Activated naive CD4-positive, alpha-beta T cell treated with anti-CD3 and anti-CD28 coated beads for 36 hours (primary cell): Measurements from ENCODE around the gene GRID1. TPM values are rescaled to one million over a fixed set of nuclear protein-coding genes. Genes with fewer than 3 reads are reported as not detected.

Source experiments
- CTCF ChIA-PET: fragments of 350-600 bp; sonication (Branson Sonifier 250); formaldehyde crosslinking; loops from one replicate; lab custom pipeline; 2021; ENCODE audit warnings: antibody characterized with exemption; lab: Charles Lee
- DNase-seq: peaks from one replicate; pipeline ENCODE4 v3.0.0-alpha.2; 2020
- H3K27ac Mint-ChIP-seq: one replicate; pipeline ENCODE4 v1.8.0; 2021; ENCODE audit warnings: mild to moderate bottlenecking, mixed read lengths
- H3K27me3 Mint-ChIP-seq: one replicate; pipeline ENCODE4 v1.8.0; 2021; ENCODE audit warnings: low read depth, mixed read lengths
- H3K36me3 Mint-ChIP-seq: one replicate; pipeline ENCODE4 v1.8.0; 2021; ENCODE audit warnings: low read depth, mixed read lengths
- H3K4me1 Mint-ChIP-seq: one replicate; pipeline ENCODE4 v1.8.0; 2021; ENCODE audit warnings: low read depth, mixed read lengths
- H3K4me3 Mint-ChIP-seq: one replicate; pipeline ENCODE4 v1.8.0; 2021; ENCODE audit warnings: mild to moderate bottlenecking, moderate library complexity, mixed read lengths
- H3K9me3 Mint-ChIP-seq: one replicate; pipeline ENCODE4 v1.8.0; 2021; ENCODE audit warnings: mixed read lengths
- intact Hi-C: fragments of 100-400 bp; cut with micrococcal nuclease; formaldehyde crosslinking; loops from one replicate; pipeline ENCODE4 v1.15.1; 2023
- total RNA-seq, 2 experiments: library from RNA; stranded (reverse); gene quantifications; one replicate each; pipeline ENCODE4 v1.2.3, GENCODE V29; 2021

GRID1 gene
- total RNA-seq, 2 experiments from 2014 or later = not detected

DNA sequence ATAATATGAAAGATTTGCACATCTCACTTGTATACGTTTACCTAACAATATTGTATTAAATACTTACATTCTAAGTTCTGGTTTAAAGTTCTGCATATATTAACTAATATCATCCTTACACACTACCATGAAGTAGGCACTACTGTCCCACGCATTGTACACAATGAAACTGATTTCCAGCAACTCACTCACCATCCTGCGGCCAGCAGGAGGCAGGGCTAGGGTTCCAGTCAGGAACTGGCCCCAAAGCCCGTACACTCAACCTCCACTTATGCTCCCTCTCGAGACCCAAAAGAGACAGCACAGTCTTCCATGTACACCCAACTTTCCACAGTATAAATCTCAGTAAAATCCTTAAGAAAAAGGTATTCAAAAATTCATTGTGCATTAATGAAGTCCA lies 41.4 kb downstream of the GRID1 start:
- no peaks in the 10 kb centered on the region for H3K9me3 Mint-ChIP-seq

DNA sequence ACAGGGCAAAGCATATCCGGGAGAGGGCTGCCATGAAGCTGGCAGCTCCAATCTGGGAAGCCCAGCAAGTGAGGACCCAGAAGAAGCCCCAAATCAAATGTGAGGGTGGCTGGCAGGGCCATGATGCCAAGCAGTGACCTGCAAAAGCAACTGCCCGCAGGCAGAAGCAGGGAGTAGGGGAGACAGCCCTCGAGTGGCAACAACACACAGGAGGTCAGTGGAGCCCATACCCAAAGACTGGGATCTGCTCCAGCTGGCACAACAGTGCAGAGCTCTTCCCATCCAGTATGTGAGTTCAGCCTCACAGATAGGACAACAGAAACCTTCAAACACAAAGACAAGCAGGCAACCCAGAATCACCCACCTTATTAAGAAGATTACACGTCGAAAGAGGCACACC lies 45.0 kb downstream of the GRID1 start:
- CTCF ChIA-PET = no interaction called here
- Mint-ChIP-seq H3K4me1 (no peaks in the 10 kb centered on the region), H3K27ac (no peak overlapping the region), H3K4me3 (no peak overlapping the region), H3K27me3 (peaks cover 10% of the 10 kb centered on the region), H3K9me3 (no peaks in the 10 kb centered on the region), H3K36me3 (no peaks in the 10 kb centered on the region)
- intact Hi-C loops = no loop called here
- no peak for DNase-seq

More for the DNA sequence above, 41.4 kb downstream of the GRID1 start:
- DNase-seq = no peak
- intact Hi-C loops = no loop called here
- Mint-ChIP-seq H3K4me1 (no peaks in the 10 kb centered on the region), H3K36me3 (no peaks in the 10 kb centered on the region), H3K27me3 (peaks cover 4% of the 10 kb centered on the region), H3K4me3 (no peak overlapping the region), H3K27ac (no peak overlapping the region)
- CTCF ChIA-PET = no interaction called here

GRCh38 chr10:86319676-86320075 lies 46.9 kb downstream of the GRID1 start:
- Mint-ChIP-seq H3K9me3 (no peaks in the 10 kb centered on the region), H3K27me3 (peaks cover 10% of the 10 kb centered on the region), H3K4me1 (no peaks in the 10 kb centered on the region), H3K4me3 (no peak overlapping the region), H3K27ac (no peak overlapping the region), H3K36me3 (no peaks in the 10 kb centered on the region)
- CTCF ChIA-PET = no interaction called here
- intact Hi-C loops = no loop called here
- no peak for DNase-seq

DNA sequence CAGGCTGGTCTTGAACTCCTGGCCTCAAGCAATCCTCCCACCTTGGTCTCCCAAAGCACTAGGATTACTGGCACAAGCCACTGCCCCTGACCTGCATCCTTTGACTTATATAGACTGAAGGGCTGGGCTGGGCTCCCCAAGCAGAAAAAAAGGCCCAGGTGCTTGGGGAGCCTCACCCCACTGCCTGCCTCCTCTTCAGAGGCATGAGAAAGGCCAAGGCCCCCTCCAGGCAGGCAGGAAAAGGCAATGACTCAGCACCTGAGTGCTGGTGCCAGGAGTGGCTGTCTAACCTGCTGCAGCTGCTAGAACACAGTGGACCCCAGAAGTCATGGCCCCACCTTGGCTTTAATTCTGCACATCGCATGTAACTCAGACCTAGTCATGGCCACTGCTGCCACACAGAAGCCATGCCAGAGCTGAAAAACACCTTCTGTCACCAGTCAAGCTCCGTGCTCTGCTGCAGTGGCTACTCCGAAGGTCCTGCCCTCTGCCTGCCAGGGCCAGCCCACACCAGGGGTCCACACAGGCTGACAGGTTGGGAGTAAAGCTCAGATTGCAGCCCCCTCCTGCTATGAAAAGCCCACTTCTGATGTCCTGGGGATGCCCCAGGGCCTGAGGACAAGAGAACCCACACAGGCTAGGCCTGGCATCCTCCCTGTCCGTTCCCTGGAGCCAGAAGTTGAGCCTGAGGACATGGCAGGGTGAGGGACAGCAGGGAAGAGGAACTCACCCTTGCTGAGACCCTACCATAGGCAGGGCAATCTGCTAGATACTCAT lies 48.5 kb downstream of the GRID1 start:
- intact Hi-C loops = no loop called here
- Mint-ChIP-seq H3K4me3 (no peak overlapping the region), H3K9me3 (no peaks in the 10 kb centered on the region), H3K36me3 (no peaks in the 10 kb centered on the region), H3K27me3 (peaks cover 10% of the 10 kb centered on the region), H3K4me1 (no peaks in the 10 kb centered on the region), H3K27ac (no peak overlapping the region)
- DNase-seq = no peak
- CTCF ChIA-PET = no interaction called here

DNA sequence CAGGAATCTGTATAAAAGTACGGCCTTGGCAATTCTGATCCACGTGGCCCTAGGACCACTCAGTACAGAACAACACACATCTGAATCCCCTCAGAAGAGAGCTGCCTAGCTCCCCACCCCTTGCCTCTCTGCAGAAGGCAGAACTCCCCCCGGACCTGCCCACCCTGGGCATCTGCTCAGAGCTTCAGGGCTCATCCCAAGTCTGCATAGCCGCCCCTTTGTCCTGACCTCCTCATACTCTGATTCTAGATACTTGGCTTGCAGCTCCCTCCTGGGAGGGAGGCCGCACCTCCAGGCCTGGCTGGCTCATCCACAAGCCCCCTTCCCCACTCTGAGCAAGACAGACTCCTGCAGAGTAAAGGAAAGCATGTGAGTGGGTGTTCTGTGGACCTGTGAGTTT lies 49.6 kb downstream of the GRID1 start:
- no peaks in the 10 kb centered on the region for H3K36me3 Mint-ChIP-seq
- H3K9me3 Mint-ChIP-seq = no peaks in the 10 kb centered on the region
- no peak for DNase-seq
- H3K4me3 Mint-ChIP-seq = no peak overlapping the region
- H3K4me1 Mint-ChIP-seq = no peaks in the 10 kb centered on the region
- no peak overlapping the region for H3K27ac Mint-ChIP-seq
- CTCF ChIA-PET = no interaction called here
- peaks cover 10% of the 10 kb centered on the region for H3K27me3 Mint-ChIP-seq
- intact Hi-C loops = no loop called here

DNA sequence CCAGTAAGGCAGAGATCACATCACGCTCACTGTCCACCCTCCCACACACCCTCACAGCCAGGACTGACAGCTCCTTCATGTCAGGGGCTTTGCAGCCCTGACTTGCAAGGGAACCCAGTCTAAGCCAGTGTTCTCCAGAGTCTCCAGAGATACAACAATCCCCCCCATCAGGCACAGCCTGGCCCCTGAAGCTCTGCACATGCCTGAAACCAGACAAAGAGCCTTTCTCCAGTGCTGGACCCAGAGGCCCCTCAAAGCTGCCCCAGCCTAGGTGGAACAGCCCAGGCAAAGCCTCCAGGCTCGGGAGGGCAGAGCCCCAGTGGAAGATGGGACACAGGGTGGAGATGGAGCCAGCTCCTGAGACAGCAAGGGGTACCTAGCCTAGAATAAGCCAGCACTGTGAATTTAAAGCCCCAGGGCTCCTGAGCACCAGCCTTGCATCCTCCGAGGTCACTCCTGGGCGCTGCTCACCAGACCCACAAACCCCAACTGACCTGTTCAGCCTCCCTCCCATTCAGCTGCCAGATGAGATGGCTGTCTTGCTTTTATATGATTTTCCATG lies 50.2 kb downstream of the GRID1 start:
- DNase-seq = no peak
- intact Hi-C loops = no loop called here
- CTCF ChIA-PET = no interaction called here
- Mint-ChIP-seq H3K9me3 (no peaks in the 10 kb centered on the region), H3K27me3 (peaks cover 10% of the 10 kb centered on the region), H3K4me3 (no peak overlapping the region), H3K4me1 (no peaks in the 10 kb centered on the region), H3K27ac (no peak overlapping the region), H3K36me3 (no peaks in the 10 kb centered on the region)

GRCh38 chr10:86315549-86315942 lies 51.0 kb downstream of the GRID1 start:
- Mint-ChIP-seq H3K9me3 (no peaks in the 10 kb centered on the region), H3K27ac (no peak overlapping the region), H3K4me1 (no peaks in the 10 kb centered on the region), H3K36me3 (no peaks in the 10 kb centered on the region), H3K4me3 (no peak overlapping the region), H3K27me3 (peaks cover 10% of the 10 kb centered on the region)
- intact Hi-C loops = no loop called here
- no peak for DNase-seq
- CTCF ChIA-PET = no interaction called here

DNA sequence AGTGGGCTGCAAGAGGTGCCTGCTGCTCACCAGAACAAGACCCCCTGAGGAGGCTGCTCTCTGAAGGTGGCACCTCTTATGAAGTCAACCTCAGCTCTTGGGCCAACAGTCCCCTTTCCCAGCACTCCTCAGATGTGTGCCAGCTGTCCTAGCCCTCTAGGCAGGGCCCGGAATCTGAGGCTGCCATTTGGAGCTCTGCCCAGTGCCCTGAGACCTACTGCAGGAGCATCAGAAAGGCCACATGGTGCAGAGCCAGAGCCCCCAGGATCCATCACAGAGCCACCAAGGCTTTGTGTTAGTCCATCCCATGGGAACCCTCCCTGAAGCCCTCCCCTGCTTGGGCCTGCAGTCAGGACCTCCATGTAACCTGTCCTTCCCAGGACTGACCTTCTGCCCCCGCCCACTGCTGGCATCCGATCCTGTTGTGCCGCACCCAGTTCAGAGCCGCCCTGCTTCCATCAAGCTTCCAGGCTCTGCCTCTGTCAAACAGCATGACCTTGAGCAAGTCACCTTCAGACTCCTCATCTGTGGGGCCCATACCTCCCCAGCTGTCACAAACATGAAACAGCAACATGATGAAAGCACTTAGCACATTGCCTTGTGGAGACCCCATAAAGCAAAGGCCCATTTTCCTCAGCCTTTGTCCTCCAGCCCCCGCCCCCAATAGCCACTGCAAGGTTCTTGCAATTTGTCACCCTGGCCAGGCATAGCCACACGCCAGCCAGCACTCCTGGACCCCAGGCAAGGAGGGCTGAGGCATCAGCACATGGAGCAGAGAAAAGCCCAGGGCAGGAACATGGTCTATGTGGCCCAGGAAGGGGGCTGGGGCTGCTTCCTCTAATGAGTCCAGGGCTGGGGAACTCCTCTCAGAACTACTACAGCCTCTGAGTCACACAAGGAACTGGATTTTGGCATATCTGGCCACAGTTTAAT lies 51.7 kb downstream of the GRID1 start:
- Mint-ChIP-seq H3K27ac (no peak overlapping the region), H3K4me3 (no peak overlapping the region), H3K36me3 (no peaks in the 10 kb centered on the region), H3K27me3 (peaks cover 5% of the 10 kb centered on the region), H3K9me3 (no peaks in the 10 kb centered on the region), H3K4me1 (no peaks in the 10 kb centered on the region)
- intact Hi-C loops = no loop called here
- CTCF ChIA-PET = no interaction called here
- DNase-seq = no peak

- Mint-ChIP-seq H3K36me3 (no peaks in the 10 kb centered on the region), H3K27ac (no peak overlapping the region), H3K4me3 (no peak overlapping the region), H3K9me3 (no peaks in the 10 kb centered on the region), H3K4me1 (no peaks in the 10 kb centered on the region), H3K27me3 (peaks cover under 1% of the 10 kb centered on the region)
- intact Hi-C loops = no loop called here
- no peak for DNase-seq
- CTCF ChIA-PET = no interaction called here
Observed at GRCh38 chr10:86313621-86314041, 53.0 kb downstream of the GRID1 start.

DNA sequence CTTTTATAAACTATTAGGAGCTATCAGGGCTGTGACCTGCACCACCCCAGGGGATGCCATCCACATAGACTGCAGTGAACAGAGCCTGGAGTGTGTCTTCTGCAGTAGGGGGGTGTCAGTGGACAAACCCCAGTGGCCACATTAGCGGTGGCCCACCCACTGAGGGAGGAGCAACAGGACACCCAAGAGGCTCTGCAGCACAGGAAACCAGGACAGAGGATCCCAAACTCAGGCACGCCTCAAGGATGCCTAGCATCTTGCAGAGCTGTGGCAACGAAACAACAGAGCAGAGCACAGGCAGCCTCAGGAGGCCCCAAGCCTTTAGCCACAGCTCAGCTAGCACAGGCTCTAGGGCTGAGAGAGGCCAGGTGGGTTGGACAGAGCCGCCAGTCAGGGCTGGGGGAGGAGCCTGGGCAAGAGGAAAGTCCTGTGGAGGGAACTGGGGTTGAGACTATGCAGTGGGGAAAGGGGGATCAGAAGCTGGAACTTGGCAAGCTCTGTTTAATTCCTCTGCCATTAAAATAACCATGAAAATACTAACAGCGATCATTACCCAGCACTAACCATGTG lies 53.8 kb downstream of the GRID1 start:
- intact Hi-C loops = no loop called here
- no peaks in the 10 kb centered on the region for H3K9me3 Mint-ChIP-seq
- H3K4me1 Mint-ChIP-seq = no peaks in the 10 kb centered on the region
- CTCF ChIA-PET = no interaction called here
- H3K4me3 Mint-ChIP-seq = no peak overlapping the region
- DNase-seq = no peak
- H3K27ac Mint-ChIP-seq = no peak overlapping the region
- H3K27me3 Mint-ChIP-seq = no peaks in the 10 kb centered on the region
- no peaks in the 10 kb centered on the region for H3K36me3 Mint-ChIP-seq

- Mint-ChIP-seq H3K9me3 (no peaks in the 10 kb centered on the region), H3K27me3 (no peaks in the 10 kb centered on the region), H3K27ac (no peak overlapping the region), H3K36me3 (no peaks in the 10 kb centered on the region), H3K4me1 (no peaks in the 10 kb centered on the region), H3K4me3 (no peak overlapping the region)
- CTCF ChIA-PET = no interaction called here
- intact Hi-C loops = no loop called here
- DNase-seq = no peak
Observed at GRCh38 chr10:86311906-86312305, 54.7 kb downstream of the GRID1 start.

DNA sequence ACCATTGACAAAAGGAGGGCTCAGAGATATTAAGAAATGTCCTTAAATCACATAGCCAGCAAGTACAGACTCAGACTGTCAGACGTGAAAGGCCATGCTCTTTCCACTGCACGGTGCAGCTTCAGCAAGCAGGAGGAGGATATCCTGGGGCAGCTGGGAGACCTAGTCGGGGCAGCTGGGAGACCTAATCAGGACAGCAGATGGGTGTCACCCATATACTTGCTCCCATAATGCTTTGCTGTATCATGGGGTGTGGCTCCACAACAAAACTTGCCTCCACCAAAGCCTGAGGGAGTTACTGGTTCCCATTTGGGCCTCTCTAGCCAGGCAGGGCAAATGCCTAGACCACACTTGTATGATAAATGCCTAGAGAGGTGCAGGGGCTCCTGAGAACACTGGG lies 55.4 kb downstream of the GRID1 start:
- H3K27ac Mint-ChIP-seq = no peak overlapping the region
- H3K4me3 Mint-ChIP-seq = no peak overlapping the region
- no peaks in the 10 kb centered on the region for H3K4me1 Mint-ChIP-seq
- no peaks in the 10 kb centered on the region for H3K27me3 Mint-ChIP-seq
- no peak for DNase-seq
- no peaks in the 10 kb centered on the region for H3K9me3 Mint-ChIP-seq
- CTCF ChIA-PET = no interaction called here
- no peaks in the 10 kb centered on the region for H3K36me3 Mint-ChIP-seq
- intact Hi-C loops = no loop called here
